ENCODE data around the gene MFN1. TPM values are rescaled to one million over a fixed set of nuclear protein-coding genes. Genes with fewer than 3 reads are reported as not detected.

Gene MFN1
- total and polyA plus RNA-seq, 3 experiments from 2014 or later = 12.1 to 36.8 (median 36.5) TPM

- ChIA-PET CTCF (no interaction called here), POLR2A (no interaction called here)
- Mint-ChIP-seq H3K36me3 (no peaks in the 10 kb centered on the region), H3K9me3 (no peaks in the 10 kb centered on the region), H3K4me3 (no peak overlapping the region), H3K27me3 (peaks cover 1 to 3% of the 10 kb centered on the region in 2 donors), H3K4me1 (no peaks in the 10 kb centered on the region), H3K27ac (no peak overlapping the region)
- Histone ChIP-seq H3K4me3 (ENCODE audit: low read length) (no peak overlapping the region), H3K4me1 (ENCODE audit: insufficient read depth, low read length) (no peaks in the 10 kb centered on the region), H3K36me3 (ENCODE audit: insufficient read depth, low read length) (no peaks in the 10 kb centered on the region), H3K27ac (ENCODE audit: low read depth, low read length) (no peak overlapping the region), H3K9me3 (ENCODE audit: low read length) (no peaks in the 10 kb centered on the region), H3K27me3 (ENCODE audit: insufficient read depth, low read length, poor library complexity, severe bottlenecking) (no peaks in the 10 kb centered on the region)
- DNase-seq = no peak
These were observed 39.5 kb upstream of the MFN1 start for GRCh38 chr3:179308001-179308400.

DNA sequence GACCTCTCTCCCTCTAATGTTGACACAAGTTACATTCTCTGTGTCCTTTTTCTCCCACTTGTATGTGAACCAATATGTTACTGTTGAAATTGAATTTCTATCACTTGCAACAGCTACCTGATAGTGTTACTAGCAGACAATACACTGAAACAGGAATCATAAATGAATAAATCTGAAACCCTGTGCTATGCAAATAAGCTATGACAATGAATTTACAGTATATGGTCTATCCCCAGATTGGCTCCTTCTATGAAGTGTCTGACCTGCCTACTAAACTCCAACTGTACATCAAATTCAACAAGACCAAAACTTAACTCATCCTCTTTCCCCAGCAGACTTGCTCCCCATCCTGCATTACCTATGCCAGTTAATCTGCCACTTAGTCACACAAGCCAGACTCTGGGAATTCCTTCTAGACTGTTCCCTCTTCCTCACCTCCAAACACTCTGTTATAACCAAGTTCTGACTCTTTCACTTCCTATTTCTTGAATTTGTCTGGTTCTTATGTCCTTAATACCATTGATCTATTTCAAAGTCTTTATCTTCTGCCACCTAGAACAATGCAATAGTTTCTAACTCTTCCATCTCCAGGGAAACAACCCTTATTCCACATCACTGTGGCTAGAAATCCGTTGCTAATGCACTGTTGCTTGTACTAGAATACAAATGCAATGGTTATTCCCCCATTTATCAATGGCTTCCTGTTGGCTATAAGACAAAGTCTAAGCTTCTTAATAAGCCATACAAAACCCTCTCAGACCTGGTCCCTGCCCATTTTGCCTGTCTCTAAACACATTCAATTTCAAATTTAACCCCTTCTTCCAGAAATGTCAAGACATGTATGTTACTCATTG lies 38.1 kb upstream of the MFN1 start:
- Mint-ChIP-seq H3K27me3 (peaks cover 0 to 4% of the 10 kb centered on the region in 2 donors), H3K9me3 (no peaks in the 10 kb centered on the region), H3K36me3 (no peaks in the 10 kb centered on the region), H3K27ac (no peak overlapping the region), H3K4me1 (no peaks in the 10 kb centered on the region), H3K4me3 (no peak overlapping the region)
- H3K36me3 ChIP-seq (ENCODE audit: insufficient read depth, low read length) = no peaks in the 10 kb centered on the region
- CTCF ChIA-PET = no interaction called here
- H3K27me3 ChIP-seq (ENCODE audit: insufficient read depth, low read length, poor library complexity, severe bottlenecking) = no peaks in the 10 kb centered on the region
- H3K4me3 ChIP-seq (ENCODE audit: low read length) = no peak overlapping the region
- no peak overlapping the region for H3K27ac ChIP-seq (ENCODE audit: low read depth, low read length)
- H3K9me3 ChIP-seq (ENCODE audit: low read length) = no peaks in the 10 kb centered on the region
- no peaks in the 10 kb centered on the region for H3K4me1 ChIP-seq (ENCODE audit: insufficient read depth, low read length)
- no peak for DNase-seq
- POLR2A ChIA-PET = no interaction called here

DNA sequence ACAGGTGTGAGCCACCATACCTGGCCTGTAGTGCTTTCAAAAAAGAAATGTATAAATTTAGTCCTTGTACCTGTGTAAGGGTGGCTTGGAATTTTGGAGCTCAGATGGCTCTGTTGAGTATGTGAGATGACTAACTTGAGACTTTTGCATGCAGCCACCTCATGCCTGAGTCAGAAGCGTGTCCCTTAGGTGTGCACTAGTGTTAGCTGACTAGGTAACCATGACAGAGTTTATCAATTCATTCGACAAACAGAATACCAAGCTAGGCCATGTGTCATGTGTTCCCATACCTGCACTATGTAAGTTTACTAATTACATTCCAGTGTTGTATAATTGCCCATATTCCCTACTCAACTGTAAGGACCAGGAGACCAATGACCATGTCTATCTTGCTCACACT lies 28.6 kb upstream of the MFN1 start:
- no peaks in the 10 kb centered on the region for H3K27me3 ChIP-seq (ENCODE audit: insufficient read depth, low read length, poor library complexity, severe bottlenecking)
- H3K27ac ChIP-seq (ENCODE audit: low read depth, low read length) = no peak overlapping the region
- CTCF ChIA-PET = interaction anchor here (1.8 kb wide), 1 partner anchor 171 kb away, joined by 4 read pairs; the partner anchor contains the start of gene PIK3CA
- peaks cover 22 to 31% (median 28%) of the 10 kb centered on the region in 3 donors for H3K4me1 Mint-ChIP-seq
- no peak for DNase-seq
- no peak overlapping the region for H3K4me3 ChIP-seq (ENCODE audit: low read length)
- H3K9me3 ChIP-seq (ENCODE audit: low read length) = no peaks in the 10 kb centered on the region
- no peaks in the 10 kb centered on the region for H3K9me3 Mint-ChIP-seq
- H3K4me1 ChIP-seq (ENCODE audit: insufficient read depth, low read length) = peaks cover 20% of the 10 kb centered on the region
- POLR2A ChIA-PET = no interaction called here
- H3K36me3 ChIP-seq (ENCODE audit: insufficient read depth, low read length) = no peaks in the 10 kb centered on the region
- H3K4me3 Mint-ChIP-seq = peak overlapping the region in 1 of 7 donors; percentile 76
- peaks cover 0 to 11% (median 0%) of the 10 kb centered on the region in 3 donors for H3K36me3 Mint-ChIP-seq
- H3K27me3 Mint-ChIP-seq = peaks cover 0 to 5% of the 10 kb centered on the region in 2 donors
- H3K27ac Mint-ChIP-seq = no peak overlapping the region

GRCh38 chr3:179321668-179322285 lies 25.7 kb upstream of the MFN1 start:
- H3K9me3 ChIP-seq (ENCODE audit: low read length) = no peaks in the 10 kb centered on the region
- peak overlapping the region; percentile 81 to 93 (median 89) for H3K4me3 Mint-ChIP-seq
- H3K4me1 ChIP-seq (ENCODE audit: insufficient read depth, low read length) = peaks cover 21% of the 10 kb centered on the region
- peak overlapping the region; percentile 65 for H3K4me3 ChIP-seq (ENCODE audit: low read length)
- H3K4me1 Mint-ChIP-seq = peaks cover 28 to 45% (median 35%) of the 10 kb centered on the region in 3 donors
- H3K27me3 ChIP-seq (ENCODE audit: insufficient read depth, low read length, poor library complexity, severe bottlenecking) = no peaks in the 10 kb centered on the region
- peak overlapping the region; percentile 84 to 97 (median 92) for H3K27ac Mint-ChIP-seq
- peaks cover 0 to 2% of the 10 kb centered on the region in 2 donors for H3K27me3 Mint-ChIP-seq
- ChIA-PET POLR2A (interaction anchor here (0.5 to 1.3 kb wide), 3 partner anchors 25 to 277 kb away, joined by 3 read pairs; no protein-coding TSS in a partner anchor), CTCF (interaction anchor here (0.7 to 1.6 kb wide), 15 partner anchors 9 to 308 kb away, joined by 3 to 9 read pairs (median 3); partner anchors contain the start of genes MFN1 and PIK3CA)
- H3K36me3 Mint-ChIP-seq = peaks cover 0 to 25% (median 2%) of the 10 kb centered on the region in 3 donors
- H3K36me3 ChIP-seq (ENCODE audit: insufficient read depth, low read length) = no peaks in the 10 kb centered on the region
- no peak overlapping the region for H3K27ac ChIP-seq (ENCODE audit: low read depth, low read length)
- DNase-seq = no peak
- no peaks in the 10 kb centered on the region for H3K9me3 Mint-ChIP-seq

GRCh38 chr3:179322286-179323196 lies 25.0 kb upstream of the MFN1 start, which contains the start of gene ZNF639:
TSS of gene ZNF639 (plus strand) at chr3:179323031. CDS start at chr3:179328294, 5,263 bp downstream.
- peaks cover 0 to 2% of the 10 kb centered on the region in 2 donors for H3K27me3 Mint-ChIP-seq
- Histone ChIP-seq H3K4me1 (ENCODE audit: insufficient read depth, low read length) (peaks cover 21% of the 10 kb centered on the region), H3K27me3 (ENCODE audit: insufficient read depth, low read length, poor library complexity, severe bottlenecking) (no peaks in the 10 kb centered on the region), H3K27ac (ENCODE audit: low read depth, low read length) (peak within 1 kb of the TSS; percentile 93), H3K9me3 (ENCODE audit: low read length) (no peaks in the 10 kb centered on the region), H3K36me3 (ENCODE audit: insufficient read depth, low read length) (no peaks in the 10 kb centered on the region), H3K4me3 (ENCODE audit: low read length) (peak within 1 kb of the TSS; percentile 65)
- no peaks in the 10 kb centered on the region for H3K9me3 Mint-ChIP-seq
- peaks cover 0 to 29% (median 2%) of the 10 kb centered on the region in 3 donors for H3K36me3 Mint-ChIP-seq
- ChIA-PET POLR2A (interaction anchor here (0.5 to 3.6 kb wide), 6 partner anchors 24 to 331 kb away, joined by 3 to 27 read pairs (median 3); partner anchors contain the start of genes ACTL6A, PIK3CA and USP13), CTCF (interaction anchor here (0.7 to 2.6 kb wide), 15 partner anchors 8 to 252 kb away, joined by 3 to 11 read pairs (median 3); partner anchors contain the start of genes MFN1 and PIK3CA)
- H3K4me3 Mint-ChIP-seq = peak within 1 kb of the TSS; percentile 89 to 95 (median 91)
- peak; percentile 81 to 91 (median 87) for DNase-seq
- peak within 1 kb of the TSS; percentile 93 to 99 (median 96) for H3K27ac Mint-ChIP-seq
- H3K4me1 Mint-ChIP-seq = peaks cover 30 to 52% (median 41%) of the 10 kb centered on the region in 3 donors

DNA sequence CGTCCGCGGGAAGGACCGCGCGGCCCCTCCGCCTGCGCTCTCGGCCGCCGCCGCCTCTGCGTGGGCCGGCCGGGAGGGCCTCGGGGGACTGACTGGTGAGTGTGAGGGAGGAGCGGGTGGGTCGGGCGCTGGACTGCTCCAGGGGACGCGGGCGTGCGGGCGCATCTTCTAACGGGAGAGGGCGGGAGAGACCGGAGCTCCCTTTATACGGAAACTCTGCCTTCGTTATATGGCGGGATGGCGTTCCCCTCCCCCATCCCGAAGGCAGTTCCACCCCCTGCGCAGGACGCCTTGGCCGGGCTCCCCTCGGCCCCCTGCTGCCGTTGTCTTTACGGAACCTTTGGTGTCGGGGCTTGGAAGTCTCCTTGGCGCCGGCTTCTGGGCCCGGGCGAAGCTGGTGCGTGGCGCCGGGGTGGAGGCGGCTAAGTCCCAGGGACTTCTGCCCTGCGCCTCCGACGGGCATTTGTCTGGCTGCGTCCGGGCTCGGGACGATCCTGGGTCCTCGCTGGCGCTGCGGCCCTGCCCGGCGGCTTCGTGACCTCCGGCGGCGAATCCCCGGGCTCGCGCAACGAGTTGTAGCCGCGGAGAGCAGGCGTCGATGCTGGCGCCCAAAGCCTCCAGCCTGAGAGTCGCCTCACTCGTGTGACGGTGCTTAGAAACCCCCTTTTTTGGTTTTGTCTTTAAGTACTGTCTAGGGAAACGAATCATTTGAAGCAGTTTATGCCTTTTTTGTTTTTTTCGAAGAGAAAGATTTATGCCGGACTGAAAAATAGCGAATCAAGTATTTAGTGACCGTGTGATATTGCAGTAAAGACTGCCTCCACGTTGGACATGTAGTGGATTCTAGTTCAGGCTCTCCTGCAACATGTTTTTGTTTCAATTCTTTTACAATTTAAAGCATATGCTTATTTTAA lies 24.1 kb upstream of the MFN1 start:
- peak overlapping the region; percentile 93 for H3K27ac ChIP-seq (ENCODE audit: low read depth, low read length)
- H3K27me3 ChIP-seq (ENCODE audit: insufficient read depth, low read length, poor library complexity, severe bottlenecking) = no peaks in the 10 kb centered on the region
- H3K9me3 Mint-ChIP-seq = no peaks in the 10 kb centered on the region
- CTCF ChIA-PET = interaction anchor here (0.9 to 2.6 kb wide), 6 partner anchors 24 to 238 kb away, joined by 3 to 11 read pairs (median 4); partner anchors contain the start of gene MFN1
- H3K4me3 Mint-ChIP-seq = peak overlapping the region; percentile 85 to 95 (median 91)
- H3K36me3 Mint-ChIP-seq = peaks cover 0 to 39% (median 2%) of the 10 kb centered on the region in 3 donors
- peak overlapping the region; percentile 65 for H3K4me3 ChIP-seq (ENCODE audit: low read length)
- peaks cover 34 to 56% (median 45%) of the 10 kb centered on the region in 3 donors for H3K4me1 Mint-ChIP-seq
- POLR2A ChIA-PET = interaction anchor here (0.6 to 3.6 kb wide), 5 partner anchors 19 to 330 kb away, joined by 3 to 27 read pairs (median 3); partner anchors contain the start of genes ACTL6A, MFN1, PIK3CA and USP13
- H3K27ac Mint-ChIP-seq = peak overlapping the region; percentile 91 to 99 (median 96)
- no peaks in the 10 kb centered on the region for H3K9me3 ChIP-seq (ENCODE audit: low read length)
- peak; percentile 47 to 77 (median 60) for DNase-seq
- peaks cover 21% of the 10 kb centered on the region for H3K4me1 ChIP-seq (ENCODE audit: insufficient read depth, low read length)
- H3K27me3 Mint-ChIP-seq = peaks cover 0 to 2% of the 10 kb centered on the region in 2 donors
- H3K36me3 ChIP-seq (ENCODE audit: insufficient read depth, low read length) = no peaks in the 10 kb centered on the region
